Left cardiac atrium (tissue), 4 donors: ENCODE results near the gene FBXO38. TPM values are rescaled to one million over a fixed set of nuclear protein-coding genes. Genes with fewer than 3 reads are reported as not detected.

Experiments
- ATAC-seq, 2 donors: fragments of 200-7000 bp; cut with Tn5 transposase; one replicate each; pipeline ENCODE4 v1.9.1; 2020; ENCODE audit warnings: mild to moderate bottlenecking in 2 of 2, moderate library complexity in 2 of 2
- DNase-seq: peaks from one replicate; pipeline ENCODE4 v3.0.0-alpha.2; 2020
- intact Hi-C, 2 donors: fragments of 100-400 bp; cut with DNase I; formaldehyde crosslinking; loops; one replicate each; pipeline versions ENCODE4 v1.14.1 to v1.15.1; 2022 to 2023
- long read RNA-seq: library from polyadenylated mRNA; unstranded; transcript quantifications from one replicate; pipeline ENCODE4 v2.0.0, GENCODE V29; 2021
- total RNA-seq, 2 donors: library from RNA; stranded (reverse); fragmentation: NEBNext Ultra II Directional; extraction: Animal tissue kit (Norgen Biotek cat#: 25700); gene quantifications; one replicate each; pipeline ENCODE4 v1.2.1, GENCODE V29; 2021
- donor health status: DM: no; HTN: yes; CAD: no.
- donor health status: DM: no; HTN: yes; CAD: no; lungs with severe emphysema.
- donor health status: DM: yes; HTN: yes; CAD: no.
- donor health status: Dilated cardiomyopathy.

FBXO38 gene
- total RNA-seq = 10 to 100 TPM; 33.5 to 39.6 TPM
- long read RNA-seq, full-length matches to known transcripts = 9 of 24 reads
- long read RNA-seq, partial matches to known transcripts = 12 of 24 reads
- long read RNA-seq, other reads (novel, unspliced or antisense) = 3 of 24 reads

DNA sequence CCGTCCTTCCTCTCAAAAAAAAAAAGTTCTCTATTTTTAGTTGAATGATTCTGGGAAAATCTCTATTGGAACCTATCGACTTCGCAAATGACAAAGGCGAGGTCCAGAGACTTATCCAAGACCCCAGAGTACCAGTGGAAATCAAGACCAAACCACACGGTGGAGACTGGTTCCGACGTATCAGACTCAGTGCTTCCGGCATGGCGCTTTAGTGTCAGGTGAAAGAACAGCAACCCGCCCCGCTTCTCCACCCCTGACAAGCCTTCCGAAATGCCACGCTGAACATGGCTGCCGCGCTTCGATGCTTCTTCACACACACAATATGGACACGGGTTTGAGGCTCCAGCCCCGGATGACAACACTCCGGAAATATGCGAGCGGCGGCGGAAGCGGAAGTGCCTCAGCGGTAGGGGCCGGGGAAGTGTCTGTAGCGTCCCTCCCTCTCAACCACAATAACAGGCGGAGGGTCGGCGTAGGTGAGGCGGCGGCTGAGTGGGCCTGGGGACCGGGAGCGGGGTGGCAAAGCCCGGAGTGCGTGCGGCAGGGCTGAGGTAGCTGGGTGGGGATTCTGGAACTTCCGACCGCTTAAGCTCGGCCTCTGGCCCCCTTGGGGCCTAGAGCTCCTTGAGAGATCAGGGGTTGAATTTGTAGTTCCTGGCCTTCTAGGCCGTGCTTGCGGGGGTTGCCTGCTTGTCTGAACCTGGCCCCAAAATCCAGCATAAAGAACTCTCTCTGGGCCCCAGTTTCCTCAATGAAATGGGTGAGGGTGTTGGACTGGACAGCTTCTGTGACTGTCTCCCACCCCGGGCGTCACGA lies at the start of gene FBXO38:
Gene FBXO38, plus strand, starts transcription at position 395 of the 816 bp plus-strand sequence. CDS start 10,819 bp downstream, outside the sequence.
- ATAC-seq (peak; percentile 99), DNase-seq (peak; percentile 97)
- intact Hi-C loops = no loop called here

DNA sequence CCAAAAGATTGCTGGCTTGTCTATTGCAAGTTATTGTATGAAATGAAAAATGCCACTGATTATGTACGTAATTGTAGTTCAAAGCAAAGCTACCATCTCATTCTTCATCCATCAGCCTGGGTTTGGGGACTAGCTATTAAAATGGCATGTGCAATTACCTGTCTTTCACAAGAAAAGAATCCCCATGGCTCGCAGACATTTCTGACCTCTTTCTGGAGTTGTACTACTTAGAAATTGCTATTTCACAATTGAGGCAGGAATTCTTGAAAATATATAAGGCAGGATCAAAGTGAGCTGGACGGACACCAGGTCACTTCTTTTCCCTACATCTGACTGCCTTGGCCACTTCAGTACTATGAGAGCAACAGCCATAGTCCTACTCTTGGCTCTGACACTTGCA lies 48.5 kb upstream of the FBXO38 start, which contains the start of gene SPINK9:
Gene SPINK9, plus strand, starts transcription at position 301 of the 400 bp plus-strand sequence. Its CDS starts 55 bp downstream, at position 356.
- ATAC-seq (no peak), DNase-seq (no peak)
- intact Hi-C loops = no loop called here

DNA sequence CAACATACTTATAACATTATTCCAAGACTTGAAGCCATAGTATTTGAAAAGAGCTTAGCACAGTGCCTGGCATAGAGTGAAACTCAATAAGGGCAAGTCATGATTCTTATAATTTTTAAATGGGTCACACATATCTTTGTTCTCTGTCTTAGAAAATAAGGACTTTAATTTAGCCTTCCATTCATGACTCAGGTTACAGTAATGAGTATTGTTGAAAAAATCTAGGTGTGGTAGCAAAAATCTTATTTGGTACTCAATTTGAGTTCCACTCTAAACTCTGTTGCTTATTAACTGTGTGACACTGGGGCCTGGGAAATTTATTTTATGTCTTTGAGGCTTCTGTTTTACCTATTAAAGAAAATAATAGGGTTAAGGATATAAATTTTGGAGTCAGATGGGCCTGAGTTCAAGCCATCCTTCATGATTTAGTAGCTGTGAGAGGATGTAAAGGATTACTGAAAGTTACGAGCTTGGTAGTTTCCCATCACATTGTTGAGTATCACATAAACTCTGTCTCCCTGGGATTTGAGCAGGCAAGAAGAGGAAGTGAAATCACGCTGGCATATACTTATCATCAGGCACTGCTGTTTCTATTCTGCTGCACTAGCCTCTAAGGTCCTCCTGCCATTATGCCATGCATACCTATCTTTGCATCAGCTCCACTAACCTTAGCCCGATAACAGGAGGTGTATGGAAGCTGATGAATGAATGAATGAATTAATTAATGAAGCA lies 46.9 kb upstream of the FBXO38 start:
- ATAC-seq (no peak), DNase-seq (no peak)
- intact Hi-C loops = no loop called here

GRCh38 chr5:148342371-148343045 lies 41.2 kb upstream of the FBXO38 start:
- DNase-seq (no peak), ATAC-seq (no peak)
- intact Hi-C loops = no loop called here

- intact Hi-C loops = no loop called here
- ATAC-seq (no peak), DNase-seq (no peak)
Observed at GRCh38 chr5:148343046-148343407, 40.7 kb upstream of the FBXO38 start.

DNA sequence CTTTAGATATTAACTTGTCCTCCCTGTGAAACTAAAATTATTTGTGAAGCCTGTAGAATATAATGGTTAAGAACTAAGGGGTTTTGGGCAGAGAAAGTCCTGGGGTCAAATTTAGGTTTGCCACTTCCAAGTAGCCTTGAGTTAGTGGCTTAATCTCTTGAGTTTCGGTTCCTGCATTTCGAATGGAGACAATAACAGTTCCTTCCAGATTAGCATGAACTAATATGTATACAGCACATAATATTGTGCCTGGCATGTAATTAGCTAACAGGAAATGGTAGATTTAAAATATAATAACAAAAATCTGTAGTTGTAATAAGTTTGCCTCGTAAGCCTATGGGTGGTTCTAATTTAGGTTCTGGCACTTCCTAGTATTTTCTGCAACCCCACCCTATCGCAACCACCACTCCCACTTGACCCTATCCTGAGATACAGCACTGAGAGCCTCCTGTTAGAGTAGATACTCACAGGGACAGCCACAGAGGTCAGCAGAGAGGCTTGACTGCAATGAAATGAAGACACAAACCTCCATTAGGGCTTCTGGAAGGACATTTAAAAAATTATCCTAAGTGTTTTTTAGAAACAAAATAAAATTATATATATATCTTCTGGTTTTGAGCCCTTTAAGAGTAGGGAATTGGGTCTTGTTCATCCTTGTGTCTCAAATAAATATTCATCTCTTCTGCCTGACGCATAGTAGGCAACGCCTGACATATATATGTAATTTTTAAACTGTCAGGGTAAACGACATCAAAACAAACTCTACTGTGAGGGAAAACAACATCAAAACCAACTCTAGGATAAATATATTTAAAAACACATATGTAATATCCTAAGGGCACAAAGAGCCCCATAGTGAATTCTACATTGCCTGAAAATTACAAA lies 39.9 kb upstream of the FBXO38 start:
- no peak for ATAC-seq
- intact Hi-C loops = no loop called here
- DNase-seq = no peak

- intact Hi-C loops = no loop called here
- no peak for ATAC-seq
- no peak for DNase-seq
Observed at GRCh38 chr5:148347706-148348105, 36.1 kb upstream of the FBXO38 start.

- DNase-seq (no peak), ATAC-seq (no peak)
- intact Hi-C loops = no loop called here
Observed at GRCh38 chr5:148352696-148353095, 31.1 kb upstream of the FBXO38 start.

DNA sequence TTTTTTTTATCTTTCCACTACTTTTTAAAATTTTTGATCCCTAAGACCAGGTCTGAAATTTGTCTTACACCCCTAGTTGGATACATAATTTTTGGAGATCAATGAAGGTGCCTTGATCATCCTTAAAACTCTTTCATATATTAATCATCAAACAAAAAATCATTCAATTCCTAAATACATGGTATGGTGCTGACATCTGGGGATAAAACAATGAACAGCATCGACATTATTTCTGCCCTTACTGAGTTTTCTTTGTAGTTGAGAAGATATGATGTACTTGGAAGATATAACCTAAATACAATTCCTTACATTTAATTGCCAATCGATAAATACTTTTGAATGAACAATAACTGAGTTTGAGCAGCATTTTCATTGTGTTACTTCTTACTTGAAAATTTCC lies 30.1 kb upstream of the FBXO38 start:
- DNase-seq (no peak), ATAC-seq (no peak)
- intact Hi-C loops = no loop called here

- DNase-seq (no peak), ATAC-seq (no peak)
- intact Hi-C loops = no loop called here
Observed at GRCh38 chr5:148364343-148364742, 19.4 kb upstream of the FBXO38 start.

GRCh38 chr5:148368299-148368698 lies 15.5 kb upstream of the FBXO38 start:
- intact Hi-C loops = no loop called here
- no peak for DNase-seq
- ATAC-seq = no peak

GRCh38 chr5:148372166-148372725 lies 11.5 kb upstream of the FBXO38 start:
- intact Hi-C loops = loop anchor here (10.0 kb wide), 1 partner anchor 187 kb away; no protein-coding TSS in a partner anchor
- ATAC-seq (no peak), DNase-seq (no peak)

GRCh38 chr5:148372893-148373292 lies 10.9 kb upstream of the FBXO38 start:
- intact Hi-C loops = loop anchor here (10.0 kb wide), 1 partner anchor 188 kb away; no protein-coding TSS in a partner anchor
- ATAC-seq (no peak), DNase-seq (no peak)

DNA sequence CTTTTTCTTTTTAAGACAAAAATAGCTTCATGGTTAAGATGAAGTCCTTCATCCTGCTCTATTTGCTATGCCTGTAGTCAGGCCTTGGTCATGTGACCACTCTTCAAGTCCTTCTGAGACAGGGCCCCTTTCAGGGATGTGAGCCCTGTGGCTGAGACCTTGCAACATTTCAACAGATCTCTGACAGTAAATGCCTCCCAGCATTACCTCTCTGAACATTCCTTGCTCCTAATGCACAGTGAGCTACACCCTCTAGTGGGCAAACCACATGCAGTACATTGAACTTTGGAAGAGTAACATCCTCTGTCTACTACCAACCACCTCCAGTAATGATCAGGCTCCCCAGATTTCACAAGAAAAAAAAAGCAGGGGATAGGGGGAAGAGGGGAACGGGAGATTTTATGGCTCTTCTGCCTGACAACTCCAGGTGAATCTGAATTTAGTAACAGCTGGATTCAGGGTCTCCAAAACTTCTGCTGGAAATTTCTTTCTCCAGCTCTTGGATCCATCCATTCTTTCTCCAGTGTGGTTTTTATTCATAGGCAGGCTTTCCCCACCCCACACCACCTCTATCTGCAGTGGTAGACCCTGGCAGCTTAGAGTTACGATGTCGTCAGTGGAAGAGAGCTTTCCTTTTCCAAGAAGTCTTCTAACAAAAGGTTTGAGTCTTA lies 8.9 kb upstream of the FBXO38 start:
- DNase-seq = peak; percentile 24
- peak; percentile 53 to 87 for ATAC-seq
- intact Hi-C loops = loop anchor here (5.0 to 10.0 kb wide), 2 partner anchors 190 to 357 kb away; no protein-coding TSS in a partner anchor

GRCh38 chr5:148376198-148376597 lies 7.6 kb upstream of the FBXO38 start:
- intact Hi-C loops = loop anchor here (5.0 to 10.0 kb wide), 2 partner anchors 191 to 356 kb away; no protein-coding TSS in a partner anchor
- ATAC-seq = peak in 1 of 2 donors; percentile 46

DNA sequence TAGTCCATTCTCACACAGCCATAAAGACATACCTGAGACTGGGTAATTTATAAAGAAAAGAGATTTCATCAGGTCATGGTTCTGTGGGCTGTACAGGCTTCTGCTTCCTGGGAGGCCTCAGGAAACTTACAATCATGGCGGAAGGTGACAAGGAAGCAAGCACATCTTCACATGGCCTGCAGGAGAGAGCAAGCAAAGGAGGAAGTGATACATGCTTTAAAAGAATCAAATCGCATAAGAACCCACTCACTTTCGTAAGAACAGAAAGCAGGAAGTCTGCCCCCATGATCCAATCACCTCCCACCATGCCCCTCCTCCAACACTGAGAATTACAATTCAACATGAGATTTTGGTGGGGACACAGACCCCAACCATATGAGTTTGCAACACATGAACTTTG lies 5.1 kb upstream of the FBXO38 start:
- no peak for DNase-seq
- intact Hi-C loops = loop anchor here (5.0 to 10.0 kb wide), 2 partner anchors 194 to 354 kb away; no protein-coding TSS in a partner anchor
- ATAC-seq = no peak

More at GRCh38 chr5:148376198-148376597, 7.6 kb upstream of the FBXO38 start:
- no peak for DNase-seq

- DNase-seq (no peak), ATAC-seq (no peak)
- intact Hi-C loops = loop anchor here (5.0 to 10.0 kb wide), 2 partner anchors 195 to 353 kb away; no protein-coding TSS in a partner anchor
Observed at GRCh38 chr5:148379340-148379739, 4.4 kb upstream of the FBXO38 start.
